Measurements from ENCODE around the gene ADAM17. TPM values are rescaled to one million over a fixed set of nuclear protein-coding genes. Genes with fewer than 3 reads are reported as not detected.
"Not testable (repeated sequence)": the region's sequence is repeated elsewhere in the genome, so short reads cannot be mapped to it uniquely, and the experiment has no call there.

ADAM17 gene
- total RNA-seq, 2 donors from 2014 or later, result 18.6 to 20.0 TPM

DNA sequence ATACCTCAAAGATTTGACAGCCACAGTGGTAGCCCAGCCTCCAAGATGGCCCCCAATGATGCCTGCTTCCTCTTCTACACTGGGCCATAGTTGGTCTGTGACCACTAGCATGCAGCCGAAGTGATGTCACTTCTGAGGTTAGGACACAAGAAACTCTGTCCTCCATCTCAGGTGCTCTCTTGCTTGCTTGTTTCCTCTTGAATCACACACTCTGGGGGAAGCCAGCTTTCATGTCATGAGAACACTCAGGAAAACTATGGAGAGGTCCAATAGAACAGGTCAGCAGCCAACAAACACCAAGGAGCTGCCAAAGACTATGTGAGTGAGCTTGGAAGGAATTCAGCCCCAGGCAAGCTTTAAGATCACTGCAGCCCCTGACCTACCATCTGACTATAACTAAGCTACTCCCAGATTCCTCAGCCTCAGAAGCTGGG is 3.3 kb upstream of the ADAM17 start:
- no peak overlapping the region for H3K27ac ChIP-seq
- H3K27me3 ChIP-seq, result no peaks in the 10 kb centered on the region
- H3K4me3 ChIP-seq, result no peak overlapping the region
- H3K4me1 ChIP-seq, result peaks cover 4% of the 10 kb centered on the region
- H3K9ac ChIP-seq (ENCODE audit: low read depth in 2 of 2, low read length in 2 of 2), result no peak overlapping the region
- intact Hi-C loops (cut with DNase I), result no loop called here
- H3K9me3 ChIP-seq, result no peaks in the 10 kb centered on the region
- no peaks in the 10 kb centered on the region for H3K36me3 ChIP-seq
- TF ChIP-seq, protein P1, sequence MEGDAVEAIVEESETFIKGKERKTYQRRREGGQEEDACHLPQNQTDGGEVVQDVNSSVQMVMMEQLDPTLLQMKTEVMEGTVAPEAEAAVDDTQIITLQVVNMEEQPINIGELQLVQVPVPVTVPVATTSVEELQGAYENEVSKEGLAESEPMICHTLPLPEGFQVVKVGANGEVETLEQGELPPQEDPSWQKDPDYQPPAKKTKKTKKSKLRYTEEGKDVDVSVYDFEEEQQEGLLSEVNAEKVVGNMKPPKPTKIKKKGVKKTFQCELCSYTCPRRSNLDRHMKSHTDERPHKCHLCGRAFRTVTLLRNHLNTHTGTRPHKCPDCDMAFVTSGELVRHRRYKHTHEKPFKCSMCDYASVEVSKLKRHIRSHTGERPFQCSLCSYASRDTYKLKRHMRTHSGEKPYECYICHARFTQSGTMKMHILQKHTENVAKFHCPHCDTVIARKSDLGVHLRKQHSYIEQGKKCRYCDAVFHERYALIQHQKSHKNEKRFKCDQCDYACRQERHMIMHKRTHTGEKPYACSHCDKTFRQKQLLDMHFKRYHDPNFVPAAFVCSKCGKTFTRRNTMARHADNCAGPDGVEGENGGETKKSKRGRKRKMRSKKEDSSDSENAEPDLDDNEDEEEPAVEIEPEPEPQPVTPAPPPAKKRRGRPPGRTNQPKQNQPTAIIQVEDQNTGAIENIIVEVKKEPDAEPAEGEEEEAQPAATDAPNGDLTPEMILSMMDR (IDR thresholded peaks at IDR 0.05), result no peak
- DNase-seq, result no peak

DNA sequence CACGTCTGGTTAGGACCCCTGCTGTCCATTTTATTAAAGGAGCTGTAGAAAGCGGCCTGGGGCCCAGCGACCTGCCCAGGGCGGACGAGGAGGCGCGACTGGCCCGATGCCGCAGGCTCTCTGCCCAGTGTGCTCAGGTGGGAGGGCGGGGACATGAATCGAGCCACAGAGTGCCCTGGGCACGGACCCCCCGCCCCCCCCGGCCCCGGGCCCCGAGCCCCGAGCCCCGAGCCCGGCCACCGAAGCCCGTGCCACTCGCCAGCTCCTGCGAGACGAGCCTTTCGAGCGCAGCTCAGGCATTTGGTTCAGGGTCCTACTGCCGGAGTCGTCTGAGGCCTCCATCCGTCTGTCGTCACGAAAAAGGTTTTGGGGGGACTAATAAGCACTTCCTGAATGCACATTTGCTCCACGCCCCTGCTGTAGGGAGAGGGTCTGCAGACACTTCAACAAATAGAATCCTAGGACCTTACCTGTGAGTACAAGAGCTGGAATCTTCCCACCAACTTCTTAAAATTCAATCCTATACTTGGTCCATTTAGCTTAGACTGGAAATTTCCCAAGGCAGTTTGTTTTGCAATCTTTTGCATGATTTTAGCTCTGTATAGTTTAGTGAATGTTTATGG is 602 bp upstream of the ADAM17 start:
- Histone ChIP-seq H3K36me3 (no peaks in the 10 kb centered on the region), H3K9me3 (no peaks in the 10 kb centered on the region), H3K27ac (peak overlapping the region; percentile 98), H3K9ac (ENCODE audit: low read depth in 2 of 2, low read length in 2 of 2) (peak overlapping the region; percentile 62 to 88), H3K27me3 (no peaks in the 10 kb centered on the region), H3K4me3 (peak overlapping the region; percentile 84), H3K4me1 (peaks cover 5% of the 10 kb centered on the region)
- intact Hi-C loops (cut with DNase I), result no loop called here
- no peak for DNase-seq
- TF ChIP-seq, protein P1 (IDR thresholded peaks at IDR 0.05), result no peak

DNA sequence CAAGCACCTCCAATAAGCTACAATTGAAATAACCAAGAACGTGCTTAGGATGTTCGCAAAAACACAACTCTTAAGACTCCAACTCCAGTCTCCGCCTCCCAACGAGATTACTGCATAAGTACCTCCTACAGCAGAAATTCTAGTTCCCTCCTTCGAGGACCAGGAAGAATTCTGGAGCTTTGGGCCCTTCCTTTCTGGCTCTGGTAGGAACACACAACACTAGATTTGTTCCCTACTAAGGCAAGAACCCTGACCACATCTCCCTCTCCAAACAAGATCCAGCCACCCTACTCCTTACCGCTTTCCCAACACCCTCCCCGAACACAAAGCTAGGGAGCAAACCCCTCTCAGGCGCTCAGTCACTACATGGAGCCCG is 721 bp downstream of the ADAM17 start:
- peak; percentile 66 for DNase-seq
- H3K9me3 ChIP-seq, result no peaks in the 10 kb centered on the region
- H3K27ac ChIP-seq, result peak overlapping the region; percentile 98
- TF ChIP-seq, protein P1 (IDR thresholded peaks at IDR 0.05), result no peak
- no peaks in the 10 kb centered on the region for H3K27me3 ChIP-seq
- H3K9ac ChIP-seq (ENCODE audit: low read depth in 2 of 2, low read length in 2 of 2), result peak overlapping the region; percentile 89 to 94
- peaks cover 5% of the 10 kb centered on the region for H3K4me1 ChIP-seq
- H3K4me3 ChIP-seq, result peak overlapping the region; percentile 84
- intact Hi-C loops (cut with DNase I), result no loop called here
- H3K36me3 ChIP-seq, result no peaks in the 10 kb centered on the region

DNA sequence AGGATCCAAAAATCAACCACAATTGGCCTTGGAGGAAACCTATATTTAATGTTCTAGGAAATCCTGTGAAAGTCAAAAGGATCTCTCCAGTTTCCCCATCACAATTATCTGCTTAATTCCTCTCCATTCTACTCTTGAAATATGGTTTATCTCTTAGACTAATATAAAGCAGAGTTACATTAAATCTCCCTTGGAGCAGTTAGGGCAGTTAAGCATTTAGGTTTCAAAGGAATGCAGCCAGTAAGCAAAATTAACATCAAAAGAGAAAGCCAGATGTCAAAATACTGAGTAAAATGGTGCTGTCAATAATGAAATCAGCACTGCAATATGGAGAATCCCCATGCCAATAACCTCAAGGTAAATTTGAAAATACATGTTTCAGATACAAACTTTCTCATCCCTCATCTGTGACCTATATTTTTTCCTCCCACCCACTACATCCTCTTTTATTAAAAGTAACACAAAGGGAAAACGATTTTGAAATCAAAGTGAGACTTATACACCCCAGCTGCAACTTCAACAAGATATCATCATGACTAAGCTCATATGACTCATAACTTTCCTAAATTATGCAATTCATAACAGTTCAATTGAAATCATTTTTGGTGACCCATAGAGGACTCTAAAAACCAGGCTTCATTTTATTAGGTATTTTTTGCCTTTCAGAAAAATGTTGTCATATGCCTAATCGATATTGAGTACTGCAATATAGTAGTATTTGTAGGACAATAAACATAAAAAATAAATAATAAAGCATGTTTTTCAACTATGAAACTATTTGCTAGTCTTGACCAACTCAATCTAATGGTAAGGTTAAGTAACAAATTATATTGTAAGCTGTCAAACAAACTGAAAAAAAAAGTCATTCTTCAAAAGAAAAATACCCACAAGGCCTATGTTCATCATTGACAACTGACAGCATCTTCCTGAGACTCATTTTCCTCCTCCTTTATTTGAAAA is 3.1 kb downstream of the ADAM17 start:
- Histone ChIP-seq H3K9me3 (no peaks in the 10 kb centered on the region), H3K4me3 (no peak overlapping the region), H3K36me3 (no peaks in the 10 kb centered on the region), H3K27ac (peak overlapping the region; percentile 51), H3K9ac (ENCODE audit: low read depth in 2 of 2, low read length in 2 of 2) (no peak overlapping the region), H3K4me1 (peaks cover 12% of the 10 kb centered on the region), H3K27me3 (no peaks in the 10 kb centered on the region)
- TF ChIP-seq, protein P1 (IDR thresholded peaks at IDR 0.05), result no peak
- intact Hi-C loops (cut with DNase I), result no loop called here
- no peak for DNase-seq

DNA sequence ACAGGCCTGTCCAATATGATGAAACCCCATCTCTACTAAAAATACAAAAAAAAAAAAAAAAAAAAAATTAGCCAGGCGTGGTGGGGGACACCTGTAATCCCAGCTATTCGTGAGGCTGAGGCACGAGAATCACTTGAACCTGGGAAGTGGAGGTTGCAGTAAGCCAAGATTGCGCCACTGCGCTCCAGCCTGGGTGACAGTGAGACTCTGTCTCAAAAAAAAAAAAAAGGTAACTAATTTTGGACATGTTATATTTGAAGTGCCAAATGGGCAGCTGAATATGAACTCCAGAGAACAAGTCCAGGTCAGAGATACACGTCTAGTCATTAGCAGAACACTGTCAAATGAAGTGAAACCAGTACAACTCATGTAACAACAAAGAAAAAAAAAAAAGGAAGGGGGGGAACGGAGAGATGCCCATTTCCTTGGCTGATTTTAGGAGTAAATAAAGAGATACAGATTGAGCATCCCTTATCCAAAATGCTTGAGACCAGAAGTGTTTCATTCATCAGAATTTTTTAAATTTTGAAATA is 4.7 kb downstream of the ADAM17 start:
- H3K9me3 ChIP-seq; H3K27me3 ChIP-seq; H3K9ac ChIP-seq (ENCODE audit: low read depth in 2 of 2, low read length in 2 of 2); H3K36me3 ChIP-seq; intact Hi-C loops (cut with DNase I); H3K4me3 ChIP-seq; H3K27ac ChIP-seq; DNase-seq: not testable (repeated sequence)
- H3K4me1 ChIP-seq, result peaks cover 12% of the 10 kb centered on the region
